ENCODE measurements around the gene GPM6B. TPM values are rescaled to one million over a fixed set of nuclear protein-coding genes. Genes with fewer than 3 reads are reported as not detected.

Gene GPM6B
- total and polyA plus RNA-seq, 10 donors = 2.0 to 67.1 (median 23.7) TPM

DNA sequence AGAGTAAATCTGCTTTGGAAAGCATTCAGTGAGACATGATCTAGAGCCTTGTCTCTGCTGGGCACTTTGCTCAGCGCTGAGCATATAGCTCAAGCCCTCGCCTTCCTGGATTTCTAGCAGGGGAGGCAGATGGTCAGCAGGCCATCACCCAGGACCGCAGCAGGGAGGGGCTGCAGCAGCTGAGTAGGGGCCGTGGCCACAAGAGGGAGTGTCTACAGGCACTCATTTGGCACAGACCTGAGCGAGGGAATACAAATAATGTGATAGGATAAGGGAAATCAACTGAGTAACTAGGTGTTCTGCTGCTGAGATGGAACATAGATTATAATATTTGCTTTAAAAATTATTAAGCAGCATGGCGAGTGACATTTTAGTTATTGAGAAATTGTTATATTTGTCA, 52.1 kb downstream of the GPM6B start:
- DNase-seq = no peak
- Histone ChIP-seq H3K27me3 (replicated peaks in 1 of 7) (no peaks in the 10 kb centered on the region), H3K27ac (peak overlapping the region in 5 of 8 donors; percentile 11 to 33 (median 22)), H3K36me3 (peaks cover 0 to 98% (median 40%) of the 10 kb centered on the region in 6 donors), H3K4me3 (no peak overlapping the region), H3K9me3 (no peaks in the 10 kb centered on the region), H3K4me1 (peaks cover 4 to 61% (median 26%) of the 10 kb centered on the region in 6 donors)
- intact Hi-C loops (cut with DNase I; ENCODE audit: low total_unique reads) = no loop called here
- TF ChIP-seq, protein P1, sequence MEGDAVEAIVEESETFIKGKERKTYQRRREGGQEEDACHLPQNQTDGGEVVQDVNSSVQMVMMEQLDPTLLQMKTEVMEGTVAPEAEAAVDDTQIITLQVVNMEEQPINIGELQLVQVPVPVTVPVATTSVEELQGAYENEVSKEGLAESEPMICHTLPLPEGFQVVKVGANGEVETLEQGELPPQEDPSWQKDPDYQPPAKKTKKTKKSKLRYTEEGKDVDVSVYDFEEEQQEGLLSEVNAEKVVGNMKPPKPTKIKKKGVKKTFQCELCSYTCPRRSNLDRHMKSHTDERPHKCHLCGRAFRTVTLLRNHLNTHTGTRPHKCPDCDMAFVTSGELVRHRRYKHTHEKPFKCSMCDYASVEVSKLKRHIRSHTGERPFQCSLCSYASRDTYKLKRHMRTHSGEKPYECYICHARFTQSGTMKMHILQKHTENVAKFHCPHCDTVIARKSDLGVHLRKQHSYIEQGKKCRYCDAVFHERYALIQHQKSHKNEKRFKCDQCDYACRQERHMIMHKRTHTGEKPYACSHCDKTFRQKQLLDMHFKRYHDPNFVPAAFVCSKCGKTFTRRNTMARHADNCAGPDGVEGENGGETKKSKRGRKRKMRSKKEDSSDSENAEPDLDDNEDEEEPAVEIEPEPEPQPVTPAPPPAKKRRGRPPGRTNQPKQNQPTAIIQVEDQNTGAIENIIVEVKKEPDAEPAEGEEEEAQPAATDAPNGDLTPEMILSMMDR (IDR thresholded peaks at IDR 0.05 in 8 of 11, conservative IDR thresholded peaks at IDR 0.05 in 3 of 11) = no peak
- TF ChIP-seq POLR2A (IDR thresholded peaks at IDR 0.05) (no peak), POLR2AphosphoS5 (IDR thresholded peaks at IDR 0.05) (no peak)
- WGBS, 5 donors = 73 to 89% (median 76%) methylated on average over 5 to 6 of the region's 6 CpGs

GRCh38 chrX:13764281-13764680, 52.6 kb downstream of the GPM6B start:
- TF ChIP-seq POLR2A (IDR thresholded peaks at IDR 0.05) (no peak), POLR2AphosphoS5 (IDR thresholded peaks at IDR 0.05) (no peak)
- TF ChIP-seq, protein P1 (IDR thresholded peaks at IDR 0.05 in 8 of 11, conservative IDR thresholded peaks at IDR 0.05 in 3 of 11) = no peak
- DNase-seq = no peak
- intact Hi-C loops (cut with DNase I; ENCODE audit: low total_unique reads) = no loop called here
- peaks cover 6 to 66% (median 30%) of the 10 kb centered on the region in 6 donors for H3K4me1 ChIP-seq
- H3K27ac ChIP-seq = peak overlapping the region in 5 of 8 donors; percentile 11 to 33 (median 22)
- no peaks in the 10 kb centered on the region for H3K9me3 ChIP-seq
- H3K4me3 ChIP-seq = no peak overlapping the region
- WGBS, 5 donors = 19 to 56% (median 43%) methylated on average over 7 of the region's 7 CpGs
- H3K27me3 ChIP-seq (replicated peaks in 1 of 7) = no peaks in the 10 kb centered on the region
- H3K36me3 ChIP-seq = peaks cover 0 to 97% (median 36%) of the 10 kb centered on the region in 6 donors

GRCh38 chrX:13763489-13763888, 53.4 kb downstream of the GPM6B start:
- no peak overlapping the region for H3K4me3 ChIP-seq
- intact Hi-C loops (cut with DNase I; ENCODE audit: low total_unique reads) = no loop called here
- 63 to 82% (median 73%) methylated on average over 7 to 8 of the region's 8 CpGs for WGBS, 5 donors
- no peaks in the 10 kb centered on the region for H3K27me3 ChIP-seq (replicated peaks in 1 of 7)
- H3K9me3 ChIP-seq = no peaks in the 10 kb centered on the region
- H3K36me3 ChIP-seq = peaks cover 0 to 97% (median 35%) of the 10 kb centered on the region in 6 donors
- peak overlapping the region in 1 of 8 donors; percentile 16 for H3K27ac ChIP-seq
- DNase-seq = no peak
- TF ChIP-seq POLR2A (IDR thresholded peaks at IDR 0.05) (no peak), POLR2AphosphoS5 (IDR thresholded peaks at IDR 0.05) (no peak)
- TF ChIP-seq, protein P1 (IDR thresholded peaks at IDR 0.05 in 8 of 11, conservative IDR thresholded peaks at IDR 0.05 in 3 of 11) = no peak
- H3K4me1 ChIP-seq = peaks cover 6 to 74% (median 36%) of the 10 kb centered on the region in 6 donors

GRCh38 chrX:13761606-13762414, 55.1 kb downstream of the GPM6B start:
- H3K4me3 ChIP-seq = no peak overlapping the region
- WGBS, 5 donors = 61 to 70% (median 63%) methylated on average over 7 of the region's 7 CpGs
- H3K9me3 ChIP-seq = no peaks in the 10 kb centered on the region
- peak overlapping the region in 1 of 8 donors; percentile 28 for H3K27ac ChIP-seq
- intact Hi-C loops (cut with DNase I; ENCODE audit: low total_unique reads) = no loop called here
- TF ChIP-seq POLR2A (IDR thresholded peaks at IDR 0.05) (no peak), POLR2AphosphoS5 (IDR thresholded peaks at IDR 0.05) (no peak)
- TF ChIP-seq, protein P1 (IDR thresholded peaks at IDR 0.05 in 8 of 11, conservative IDR thresholded peaks at IDR 0.05 in 3 of 11) = no peak
- H3K36me3 ChIP-seq = peaks cover 0 to 97% (median 34%) of the 10 kb centered on the region in 6 donors
- no peak for DNase-seq
- peaks cover 6 to 83% (median 37%) of the 10 kb centered on the region in 6 donors for H3K4me1 ChIP-seq
- no peaks in the 10 kb centered on the region for H3K27me3 ChIP-seq (replicated peaks in 1 of 7)
